H1 (cell line): ENCODE measurements around the gene CELF2. TPM values are rescaled to one million over a fixed set of nuclear protein-coding genes. Genes with fewer than 3 reads are reported as not detected.
"Not testable (repeated sequence)": the region's sequence is repeated elsewhere in the genome, so short reads cannot be mapped to it uniquely, and the experiment has no call there.

ENCODE experiments used
- CTCF ChIA-PET: fragments of 300-600 bp; sonication (Branson Sonifier 250); formaldehyde crosslinking; loops from one replicate; lab custom pipeline; 2021; ENCODE audit not compliant: partially characterized antibody; lab: Charles Lee
- POLR2A ChIA-PET: fragments of 300-600 bp; sonication (Branson Sonifier 250); formaldehyde crosslinking; loops from one replicate; lab custom pipeline; 2021; ENCODE audit warnings: inconsistent platforms; ENCODE audit not compliant: partially characterized antibody; lab: Charles Lee
- DNase-seq, 2 experiments: peaks; one replicate each; pipeline versions ENCODE4 v3.0.0 to v3.0.0-alpha.2; 2010 to 2022; ENCODE audit warnings: low spot score in 2 of 2, low read depth in 1 of 2, mixed read lengths in 1 of 2
- FAIRE-seq: peaks from 2 replicates; lab custom pipeline; 2011; peaks lifted over from hg19 to GRCh38; lab: Jason Lieb, UNC
- H2AFZ ChIP-seq: 2 replicates; pipeline ENCODE4 v1.8.1; 2012; ENCODE audit warnings: low read length, inconsistent platforms
- H2AK5ac ChIP-seq: 2 replicates; pipeline ENCODE4 v1.6.1; 2013; ENCODE audit warnings: low read depth, low read length
- H2BK120ac ChIP-seq: replicated peaks from 2 replicates; pipeline ENCODE3; 2013; ENCODE audit warnings: low read depth, low read length, inconsistent platforms
- H2BK12ac ChIP-seq: 2 replicates; pipeline ENCODE4 v1.6.1; 2013; ENCODE audit warnings: low read depth, low read length
- H2BK15ac ChIP-seq: 2 replicates; pipeline ENCODE4 v1.6.1; 2013; ENCODE audit warnings: low read length
- H2BK20ac ChIP-seq: 2 replicates; pipeline ENCODE4 v1.6.1; 2013; ENCODE audit warnings: low read length
- H2BK5ac ChIP-seq: 2 replicates; pipeline ENCODE4 v1.6.1; 2013; ENCODE audit warnings: low read depth, low read length
- H3K14ac ChIP-seq: 2 replicates; pipeline ENCODE4 v1.6.1; 2013; ENCODE audit warnings: inconsistent platforms; ENCODE audit not compliant: insufficient read length
- H3K18ac ChIP-seq: 2 replicates; pipeline ENCODE4 v1.6.1; 2013; ENCODE audit warnings: low read length; ENCODE audit errors: extremely low read depth
- H3K23ac ChIP-seq: 2 replicates; pipeline ENCODE4 v1.6.1; 2013; ENCODE audit warnings: inconsistent platforms; ENCODE audit not compliant: insufficient read length
- H3K23me2 ChIP-seq: 2 replicates; pipeline ENCODE4 v1.6.1; 2013; ENCODE audit warnings: low read depth, low read length
- H3K27ac ChIP-seq: 2 replicates; pipeline ENCODE4 v1.6.1; 2011; ENCODE audit warnings: low read depth, low read length, inconsistent platforms
- H3K27me3 ChIP-seq, 4 experiments: replicated peaks in 1 of 4; 1 replicate in 1 of 4; 2 replicates in 3 of 4; pipeline versions ENCODE4 v1.6.1 to v1.8.1; 2011 to 2013; ENCODE audit warnings: low read length in 3 of 4, mild to moderate bottlenecking in 3 of 4, inconsistent platforms in 2 of 4, mixed read lengths in 2 of 4, moderate library complexity in 1 of 4; ENCODE audit not compliant: control insufficient read depth in 3 of 4, insufficient read depth in 3 of 4; ENCODE audit errors: extremely low read depth in 1 of 4
- H3K36me3 ChIP-seq, 4 experiments: 2 replicates each; pipeline versions ENCODE4 v1.6.1 to v1.8.1; 2011 to 2013; ENCODE audit warnings: mild to moderate bottlenecking in 4 of 4, low read length in 3 of 4, moderate library complexity in 2 of 4, control low read depth in 1 of 4, inconsistent platforms in 1 of 4; ENCODE audit not compliant: insufficient read depth in 4 of 4, control insufficient read depth in 2 of 4
- H3K4ac ChIP-seq: replicated peaks from 2 replicates; pipeline ENCODE3; 2013; ENCODE audit warnings: low read length, low read depth, mixed read lengths, inconsistent platforms; ENCODE audit not compliant: insufficient read length
- H3K4me1 ChIP-seq, 4 experiments: replicated peaks in 1 of 4; 1 replicate in 1 of 4; 2 replicates in 3 of 4; pipeline versions ENCODE4 v1.6.1 to v1.8.1; 2011 to 2013; ENCODE audit warnings: low read length in 3 of 4, inconsistent platforms in 2 of 4, mixed read lengths in 1 of 4; ENCODE audit not compliant: insufficient read depth in 4 of 4, control insufficient read depth in 3 of 4
- H3K4me2 ChIP-seq, 2 experiments: 2 replicates each; pipeline versions ENCODE4 v1.6.1 to v1.8.1; 2011 to 2013; ENCODE audit warnings: low read depth in 2 of 2, low read length in 2 of 2, control low read depth in 1 of 2, inconsistent platforms in 1 of 2, mild to moderate bottlenecking in 1 of 2; ENCODE audit not compliant: insufficient read depth in 1 of 2
- H3K4me3 ChIP-seq, 4 experiments: fragments of 200-600, 300-600 bp in 1 of 4; sonication (generic), shearing (Covaris generic), sonication (Bioruptor Twin) in 1 of 4; 2 replicates each; pipeline versions ENCODE4 v1.5.1 to v1.8.1; 2011 to 2016; ENCODE audit warnings: low read length in 4 of 4, low read depth in 3 of 4, control low read depth in 2 of 4, inconsistent platforms in 2 of 4, mild to moderate bottlenecking in 2 of 4, mixed read lengths in 1 of 4, moderate library complexity in 1 of 4; ENCODE audit not compliant: insufficient read depth in 2 of 4; ENCODE audit errors: extremely low read depth in 1 of 4
- H3K56ac ChIP-seq: replicated peaks from 2 replicates; pipeline ENCODE3; 2013; ENCODE audit warnings: low read depth, mild to moderate bottlenecking, mixed read lengths, low read length, inconsistent platforms; ENCODE audit not compliant: insufficient read length
- H3K79me1 ChIP-seq: 2 replicates; pipeline ENCODE4 v1.6.1; 2013; ENCODE audit warnings: low read depth, low read length, control low read depth
- H3K79me2 ChIP-seq, 2 experiments: 2 replicates each; pipeline versions ENCODE4 v1.6.1 to v1.8.1; 2012 to 2013; ENCODE audit warnings: low read length in 2 of 2, mild to moderate bottlenecking in 2 of 2, inconsistent platforms in 1 of 2; ENCODE audit not compliant: insufficient read depth in 2 of 2, control insufficient read depth in 1 of 2
- H3K9ac ChIP-seq, 4 experiments: replicated peaks in 1 of 4; 1 replicate in 1 of 4; 2 replicates in 3 of 4; pipeline versions ENCODE4 v1.6.1 to v1.8.1; 2011 to 2013; ENCODE audit warnings: low read depth in 3 of 4, low read length in 3 of 4, control low read depth in 2 of 4, mild to moderate bottlenecking in 2 of 4, moderate library complexity in 2 of 4, inconsistent platforms in 1 of 4; ENCODE audit errors: extremely low read depth in 1 of 4
- H3K9me3 ChIP-seq, 2 experiments: 2 replicates each; pipeline versions ENCODE4 v1.6.1 to v1.8.1; 2012 to 2013; ENCODE audit warnings: mild to moderate bottlenecking in 2 of 2, moderate library complexity in 2 of 2, control low read depth in 1 of 2, inconsistent platforms in 1 of 2, low read depth in 1 of 2, low read length in 1 of 2, mixed read lengths in 1 of 2; ENCODE audit not compliant: insufficient read depth in 2 of 2
- H4K20me1 ChIP-seq, 2 experiments: replicated peaks in 1 of 2; 2 replicates each; pipeline versions ENCODE3 to v1.8.1; 2011 to 2013; ENCODE audit warnings: inconsistent platforms in 2 of 2, low read length in 2 of 2, mild to moderate bottlenecking in 1 of 2; ENCODE audit not compliant: insufficient read depth in 2 of 2, control insufficient read depth in 1 of 2
- H4K5ac ChIP-seq: 2 replicates; pipeline ENCODE4 v1.6.1; 2013; ENCODE audit warnings: low read length, low read depth, mixed read lengths, inconsistent platforms; ENCODE audit not compliant: insufficient read length
- H4K8ac ChIP-seq: 2 replicates; pipeline ENCODE4 v1.8.0; 2013; ENCODE audit warnings: mild to moderate bottlenecking, moderate library complexity, low read length, inconsistent platforms; ENCODE audit not compliant: insufficient read depth; ENCODE audit errors: extremely low read depth
- H4K91ac ChIP-seq: replicated peaks from 2 replicates; pipeline ENCODE3; 2013; ENCODE audit warnings: low read length, mixed read lengths, inconsistent platforms; ENCODE audit not compliant: insufficient read length
- WGBS, 2 experiments: shearing (Covaris generic) in 1 of 2; methylation state at CpG; one replicate each; pipeline versions ENCODE4 v1.1.6 to v1.1.7; 2013 to 2015; ENCODE audit warnings: low lambda C conversion rate in 2 of 2, mixed read lengths in 2 of 2, inconsistent platforms in 1 of 2, low coverage in 1 of 2, missing lambda C conversion rate in 1 of 2; ENCODE audit not compliant: insufficient replicate concordance in 2 of 2, insufficient coverage in 1 of 2, insufficient read length in 1 of 2; ENCODE audit errors: extremely low coverage in 1 of 2, missing lambda C conversion rate in 1 of 2; 5-methylcytosine and 5-hydroxymethylcytosine counted together
- polyA plus RNA-seq, 7 experiments: library from polyadenylated mRNA; depleted of rRNA in 3 of 7; stranded (reverse) in 5 of 7; unstranded in 2 of 7; fragments of >200 nt in 5 of 7; fragments of 200-250 nt in 2 of 7; gene quantifications; 1 replicate in 5 of 7; 2 replicates in 1 of 7; 4 replicates in 1 of 7; pipeline versions ENCODE4 v1.2.1 to v1.2.3, GENCODE V29; 2011 to 2013; ENCODE audit warnings: missing spikeins in 2 of 7, mixed read lengths in 2 of 7
- total RNA-seq: library from RNA; stranded (reverse); fragmentation: NEBNext Ultra II Directional; extraction: Animal tissue kit (Norgen Biotek cat#: 25700); gene quantifications from 2 replicates; pipeline ENCODE4 v1.2.1, GENCODE V29; 2021

The CELF2 gene
- total and polyA plus RNA-seq, 2 of the 8 experiments (the other 6 are each of a cell fraction or from before 2014, with no cell fraction given): 18.3 to 22.7 TPM

DNA sequence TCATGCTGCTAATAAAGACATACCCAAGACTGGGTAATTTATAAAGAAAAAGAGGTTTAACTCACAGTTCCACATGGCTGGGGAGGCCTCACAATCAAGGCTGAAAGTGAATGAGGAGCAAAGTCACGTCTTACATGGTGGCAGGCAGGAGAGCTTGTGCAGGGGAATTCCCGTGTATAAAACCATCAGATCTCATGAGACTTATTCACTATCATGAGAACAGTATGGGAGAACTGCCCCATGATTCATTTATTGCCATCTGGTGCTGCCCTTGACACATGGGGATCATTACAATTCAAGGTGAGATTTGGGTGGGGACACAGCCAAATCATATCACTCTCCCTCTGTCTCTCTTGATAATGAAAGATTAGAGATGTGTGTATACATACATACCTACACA lies 106.2 kb downstream of the CELF2 start:
- H3K27me3 ChIP-seq, H2BK20ac ChIP-seq, H3K79me1 ChIP-seq, H3K18ac ChIP-seq, H3K56ac ChIP-seq, H3K14ac ChIP-seq, H3K79me2 ChIP-seq, H4K8ac ChIP-seq, H3K4me2 ChIP-seq, H2AFZ ChIP-seq, H3K23ac ChIP-seq, H3K36me3 ChIP-seq, H3K9ac ChIP-seq, H3K23me2 ChIP-seq, H2BK12ac ChIP-seq, H4K91ac ChIP-seq, H2BK15ac ChIP-seq, FAIRE-seq, H3K9me3 ChIP-seq, DNase-seq, H4K5ac ChIP-seq, H2BK5ac ChIP-seq, H3K4ac ChIP-seq, H4K20me1 ChIP-seq, H3K27ac ChIP-seq, H2AK5ac ChIP-seq, H2BK120ac ChIP-seq, H3K4me3 ChIP-seq, POLR2A ChIA-PET, H3K4me1 ChIP-seq: not testable (repeated sequence)
- CTCF ChIA-PET: interaction anchor here (0.7 to 1.7 kb wide), 5 partner anchors 9 to 44 kb away, joined by 3 to 9 read pairs (median 4); no protein-coding TSS in a partner anchor
- 83% methylated on average over 2 of the region's 2 CpGs; no CpG with 5 or more reads in 1 of the 2 experiments for WGBS, 2 experiments
